Stimulated activated CD8-positive, alpha-beta memory T cell treated with anti-CD3 and anti-CD28 coated beads, Interleukin-7, amount 100 ng/mL, for 24 hours (primary cell): Measurements from ENCODE around the gene TMCC1.

ENCODE experiments used
- DNase-seq: peaks from one replicate; pipeline ENCODE4 v3.0.0-alpha.2; 2020; ENCODE audit warnings: low read depth

The TMCC1 gene

GRCh38 chr3:129609591-129610182, 283.8 kb downstream of the TMCC1 start:
- no peak for DNase-seq

- DNase-seq, result no peak
These were observed 284.4 kb downstream of the TMCC1 start for GRCh38 chr3:129608936-129609590.

GRCh38 chr3:129608087-129608935, 285.2 kb downstream of the TMCC1 start:
- no peak for DNase-seq

GRCh38 chr3:129607391-129608068, 286.0 kb downstream of the TMCC1 start:
- no peak for DNase-seq

GRCh38 chr3:129606636-129607390, 286.7 kb downstream of the TMCC1 start, which contains the start of gene PLXND1:
PLXND1 (minus strand) TSS chr3:129606676; CDS start chr3:129606639, 37 bp downstream.
- DNase-seq, result no peak

- DNase-seq, result no peak
These were observed 287.4 kb downstream of the TMCC1 start for GRCh38 chr3:129605922-129606635.

- no peak for DNase-seq
These were observed 288.1 kb downstream of the TMCC1 start for GRCh38 chr3:129605203-129605921.

GRCh38 chr3:129604767-129605166, 288.7 kb downstream of the TMCC1 start:
- no peak for DNase-seq

- DNase-seq, result no peak
These were observed 289.3 kb downstream of the TMCC1 start for GRCh38 chr3:129603991-129604749.

GRCh38 chr3:129603561-129603942, 290.0 kb downstream of the TMCC1 start:
- no peak for DNase-seq

- DNase-seq, result no peak
These were observed 290.6 kb downstream of the TMCC1 start for GRCh38 chr3:129602730-129603560.

GRCh38 chr3:129602309-129602708, 291.2 kb downstream of the TMCC1 start:
- no peak for DNase-seq

- no peak for DNase-seq
These were observed 291.8 kb downstream of the TMCC1 start for GRCh38 chr3:129601713-129602112.

- DNase-seq, result no peak
These were observed 293.2 kb downstream of the TMCC1 start for GRCh38 chr3:129600348-129600747.

GRCh38 chr3:129599607-129600006, 293.9 kb downstream of the TMCC1 start:
- no peak for DNase-seq

- DNase-seq, result no peak
These were observed 294.4 kb downstream of the TMCC1 start for GRCh38 chr3:129599073-129599472.

GRCh38 chr3:129598484-129598883, 295.0 kb downstream of the TMCC1 start:
- no peak for DNase-seq

- DNase-seq, result no peak
These were observed 295.5 kb downstream of the TMCC1 start for GRCh38 chr3:129598000-129598381.
